IMR-90 (cell line): ENCODE measurements around the gene EEF2K. TPM values are rescaled to one million over a fixed set of nuclear protein-coding genes. Genes with fewer than 3 reads are reported as not detected.

Experiments used
- ATAC-seq: fragments of 200-7000 bp; cut with Tn5 transposase; 2 replicates; pipeline ENCODE4 v1.9.1; 2020; ENCODE audit warnings: low read depth, mild to moderate bottlenecking, moderate library complexity
- BruUV-seq: library from RNA; stranded (reverse); fragments of 400-500 nt; replicated peaks from 2 replicates; lab custom pipeline; 2021; lab: Mats Ljungman, UMichigan
- CTCF ChIA-PET: fragments of 300-600 bp; formaldehyde crosslinking; extraction: SDS; loops from one replicate; lab custom pipeline; 2021; ENCODE audit warnings: antibody characterized with exemption; lab: Yijun Ruan, JAX
- POLR2A ChIA-PET: fragments of 300-600 bp; sonication (Branson Sonifier 250); formaldehyde crosslinking; loops from one replicate; lab custom pipeline; 2022; ENCODE audit warnings: antibody characterized with exemption; ENCODE audit not compliant: unreplicated experiment; lab: Charles Lee
- DNase-seq: peaks from one replicate; pipeline ENCODE4 v3.0.0; 2013
- H2AFZ ChIP-seq: replicated peaks from 2 replicates; pipeline ENCODE3; 2013; ENCODE audit warnings: low read length, mild to moderate bottlenecking; ENCODE audit not compliant: poor library complexity
- H2AK5ac ChIP-seq: 2 replicates; pipeline ENCODE4 v1.6.1; 2013; ENCODE audit warnings: low read depth, low read length, inconsistent platforms
- H2AK9ac ChIP-seq: replicated peaks from 2 replicates; pipeline ENCODE3; 2013; ENCODE audit warnings: mild to moderate bottlenecking, low read depth, low read length, moderate library complexity; ENCODE audit not compliant: poor library complexity
- H2BK120ac ChIP-seq: 2 replicates; pipeline ENCODE4 v1.6.1; 2013; ENCODE audit warnings: low read depth, low read length, inconsistent platforms
- H2BK15ac ChIP-seq: 3 replicates; pipeline ENCODE4 v1.6.1; 2013; ENCODE audit warnings: low read depth, low read length, inconsistent platforms
- H2BK20ac ChIP-seq: 2 replicates; pipeline ENCODE4 v1.6.1; 2013; ENCODE audit warnings: low read depth, mild to moderate bottlenecking, inconsistent platforms, low read length, moderate library complexity
- H2BK5ac ChIP-seq: 2 replicates; pipeline ENCODE4 v1.6.1; 2013; ENCODE audit warnings: mild to moderate bottlenecking, low read depth, low read length, inconsistent platforms; ENCODE audit not compliant: poor library complexity, severe bottlenecking
- H3K14ac ChIP-seq: replicated peaks from 2 replicates; pipeline ENCODE4 v1.6.1; 2013; ENCODE audit warnings: low read depth, low read length, inconsistent platforms
- H3K18ac ChIP-seq: 2 replicates; pipeline ENCODE4 v1.6.1; 2013; ENCODE audit warnings: low read depth, low read length, control low read depth
- H3K23ac ChIP-seq: 2 replicates; pipeline ENCODE4 v1.6.1; 2013; ENCODE audit warnings: low read depth, low read length, inconsistent platforms
- H3K27ac ChIP-seq: 2 replicates; pipeline ENCODE4 v1.5.1; 2013; ENCODE audit warnings: mild to moderate bottlenecking, control low read depth, low read length; ENCODE audit not compliant: insufficient read depth
- H3K27me3 ChIP-seq: 2 replicates; pipeline ENCODE4 v1.6.1; 2013; ENCODE audit warnings: low read length; ENCODE audit not compliant: control insufficient read depth, insufficient read depth
- H3K36me3 ChIP-seq: 2 replicates; pipeline ENCODE4 v1.6.1; 2013; ENCODE audit warnings: low read length, mixed read lengths; ENCODE audit not compliant: control insufficient read depth, insufficient read depth
- H3K4ac ChIP-seq: 2 replicates; pipeline ENCODE4 v1.6.1; 2013; ENCODE audit warnings: low read depth, low read length, inconsistent platforms
- H3K4me1 ChIP-seq: 2 replicates; pipeline ENCODE4 v1.6.1; 2013; ENCODE audit warnings: low read length, mixed read lengths; ENCODE audit not compliant: control insufficient read depth, insufficient read depth
- H3K4me2 ChIP-seq: 2 replicates; pipeline ENCODE4 v1.6.1; 2013; ENCODE audit warnings: low read depth, mild to moderate bottlenecking, control low read depth, low read length, moderate library complexity
- H3K4me3 ChIP-seq: 2 replicates; pipeline ENCODE4 v1.5.1; 2013; ENCODE audit warnings: low read depth, mild to moderate bottlenecking, control low read depth, low read length, moderate library complexity; ENCODE audit not compliant: insufficient read depth
- H3K56ac ChIP-seq: 2 replicates; pipeline ENCODE4 v1.6.1; 2013; ENCODE audit warnings: low read length, inconsistent platforms; ENCODE audit not compliant: insufficient read depth; ENCODE audit errors: extremely low read depth
- H3K79me1 ChIP-seq, 2 experiments: 2 replicates each; pipeline ENCODE4 v1.6.1; 2013; ENCODE audit warnings: low read length in 2 of 2, inconsistent platforms in 1 of 2, low read depth in 1 of 2
- H3K9ac ChIP-seq: 2 replicates; pipeline ENCODE4 v1.6.1; 2013; ENCODE audit warnings: low read depth, low read length, control low read depth
- H3K9me1 ChIP-seq: 2 replicates; pipeline ENCODE4 v1.6.1; 2013; ENCODE audit warnings: low read length, inconsistent platforms; ENCODE audit not compliant: insufficient read depth
- H3K9me3 ChIP-seq: 2 replicates; pipeline ENCODE4 v1.6.1; 2013; ENCODE audit warnings: low read length; ENCODE audit not compliant: control insufficient read depth, insufficient read depth
- H4K20me1 ChIP-seq: 2 replicates; pipeline ENCODE4 v1.6.1; 2013; ENCODE audit warnings: low read length, inconsistent platforms; ENCODE audit not compliant: insufficient read depth
- H4K5ac ChIP-seq: 2 replicates; pipeline ENCODE4 v1.6.1; 2013; ENCODE audit warnings: mild to moderate bottlenecking, low read depth, low read length, control low read depth
- H4K8ac ChIP-seq, 2 experiments: 2 replicates each; pipeline ENCODE4 v1.6.1; 2013; ENCODE audit warnings: low read depth in 2 of 2, low read length in 2 of 2, control low read depth in 1 of 2, inconsistent platforms in 1 of 2
- H4K91ac ChIP-seq: 2 replicates; pipeline ENCODE4 v1.6.1; 2013; ENCODE audit warnings: low read depth, low read length, inconsistent platforms; ENCODE audit not compliant: insufficient read depth
- CTCF ChIP-seq: conservative IDR thresholded peaks from 2 replicates; pipeline ENCODE4 v1.5.1; 2012; ENCODE audit warnings: mild to moderate bottlenecking, low read depth, low read length, improper control_type of control experiment
- ELK1 ChIP-seq: fragments of 150-350 bp; IDR thresholded peaks from 2 replicates; pipeline ENCODE4 v1.6.1; 2016; ENCODE audit warnings: low read depth, mild to moderate bottlenecking, low read length, moderate library complexity, borderline replicate concordance
- MAFK ChIP-seq: IDR thresholded peaks from 2 replicates; pipeline ENCODE4 v1.6.1; 2012; ENCODE audit warnings: low read depth, low read length, improper control_type of control experiment
- NFE2L2 ChIP-seq: fragments of 150-350 bp; IDR thresholded peaks from 2 replicates; pipeline ENCODE4 v1.6.1; 2016; ENCODE audit warnings: low read depth, mild to moderate bottlenecking, low read length
- SMC3 ChIP-seq: fragments of 150-350 bp; IDR thresholded peaks from 2 replicates; pipeline ENCODE4 v1.6.1; 2016; ENCODE audit warnings: low read depth, mild to moderate bottlenecking, antibody characterized with exemption, low read length, moderate library complexity
- WGBS, 2 experiments: methylation state at CpG; one replicate each; pipeline versions ENCODE4 v1.1.5 to v1.1.7; 2013; ENCODE audit warnings: missing lambda C conversion rate in 2 of 2; ENCODE audit not compliant: insufficient read length in 1 of 2; ENCODE audit errors: extremely low coverage in 2 of 2; 5-methylcytosine and 5-hydroxymethylcytosine counted together
- dilution Hi-C: fragments of 300-500 bp; cut with HindIII; formaldehyde crosslinking; loops from one replicate; pipeline ENCODE4 v1.14.3; 2018; ENCODE audit warnings: low sequenced_read_pairs; ENCODE audit not compliant: unreplicated experiment
- in situ Hi-C: fragments of 300-500 bp; cut with MboI; formaldehyde crosslinking; loops from 3 replicates; pipeline ENCODE4 v1.14.3; 2019; ENCODE audit warnings: low sequenced_read_pairs, inconsistent platforms, mixed read lengths
- intact Hi-C: fragments of 100-400 bp; cut with micrococcal nuclease; formaldehyde crosslinking; loops from 2 replicates; pipeline ENCODE4 v1.10.0; 2022
- polyA plus RNA-seq, 3 experiments: library from polyadenylated mRNA; depleted of rRNA; stranded (reverse); fragments of >200 nt; gene quantifications; 2 replicates each; pipeline ENCODE4 v1.2.3, GENCODE V29; 2012; ENCODE audit warnings: low replicate concordance in 1 of 3
- total RNA-seq: library from RNA; depleted of rRNA; stranded (reverse); fragments of >200 nt; gene quantifications from 2 replicates; pipeline ENCODE4 v1.2.3, GENCODE V29; 2012

EEF2K gene
- total and polyA plus RNA-seq, 2 of the 4 experiments (the other 2 are of a cell fraction), result 9.7 to 16.5 TPM

GRCh38 chr16:22203091-22203490 lies 3.0 kb upstream of the EEF2K start:
- H2BK15ac ChIP-seq, result no peak overlapping the region
- H3K9me3 ChIP-seq, result no peaks in the 10 kb centered on the region
- H4K91ac ChIP-seq, result no peak overlapping the region
- H3K27me3 ChIP-seq, result no peaks in the 10 kb centered on the region
- intact Hi-C loops (no loop called here), dilution Hi-C loops (no loop called here), in situ Hi-C loops (loop anchor here (5.0 kb wide), 1 partner anchor 94 kb away; the partner anchor contains the start of gene POLR3E)
- peaks cover 14% of the 10 kb centered on the region; the same call in 1 of the 2 replicates for H3K9me1 ChIP-seq
- ChIA-PET CTCF (no interaction called here), POLR2A (no interaction called here)
- no peak overlapping the region for H2AK5ac ChIP-seq
- H2BK20ac ChIP-seq, result no peak overlapping the region
- H3K56ac ChIP-seq, result no peak overlapping the region
- DNase-seq (no peak), ATAC-seq (no peak)
- no peak overlapping the region for H2AFZ ChIP-seq
- H3K4me1 ChIP-seq, result peaks cover 10% of the 10 kb centered on the region
- no peak overlapping the region for H3K4ac ChIP-seq
- no peaks in the 10 kb centered on the region for H3K36me3 ChIP-seq
- no TSS peak for BruUV-seq
- H3K4me2 ChIP-seq, result no peak overlapping the region
- H2BK120ac ChIP-seq, result no peak overlapping the region
- H3K4me3 ChIP-seq, result no peak overlapping the region
- H3K79me1 ChIP-seq, result peaks cover 6 to 16% of the 10 kb centered on the region in 2 experiments
- peaks cover 10% of the 10 kb centered on the region for H4K20me1 ChIP-seq
- no peak overlapping the region for H3K18ac ChIP-seq
- no peak overlapping the region for H2BK5ac ChIP-seq
- no peak overlapping the region for H4K8ac ChIP-seq
- no peak overlapping the region for H3K27ac ChIP-seq
- H3K23ac ChIP-seq, result no peak overlapping the region
- H3K14ac ChIP-seq, result no peak overlapping the region
- WGBS, 2 experiments, result no CpG with 5 or more reads among the region's 5 CpGs
- H3K9ac ChIP-seq, result no peak overlapping the region
- TF ChIP-seq ELK1 (no peak), SMC3 (no peak), NFE2L2 (no peak), CTCF (no peak), MAFK (no peak)
- H4K5ac ChIP-seq, result no peak overlapping the region
- H2AK9ac ChIP-seq, result no peak overlapping the region
